Measurements from ENCODE around the gene SERTAD2. TPM values are rescaled to one million over a fixed set of nuclear protein-coding genes. Genes with fewer than 3 reads are reported as not detected.
A peak's percentile ranks its signal among the peaks of the same experiment; 100 is the strongest.

SERTAD2 gene
- total RNA-seq, 2 donors from 2014 or later = 14.6 to 18.5 TPM

- peak overlapping the region; percentile 58 to 76 for H3K4me3 Mint-ChIP-seq
- DNase-seq (no peak), ATAC-seq (replicated peaks in 1 of 2) (no peak)
- no peaks in the 10 kb centered on the region for H3K9me3 Mint-ChIP-seq
- H3K27ac Mint-ChIP-seq = peak overlapping the region; percentile 62
- H3K27me3 Mint-ChIP-seq (ENCODE audit: low read depth) = no peaks in the 10 kb centered on the region
- peaks cover 71% of the 10 kb centered on the region for H3K4me1 Mint-ChIP-seq (ENCODE audit: low read depth)
- H3K36me3 Mint-ChIP-seq (ENCODE audit: insufficient read depth in 2 of 2) = peaks cover 5 to 10% of the 10 kb centered on the region in 2 donors
Observed at GRCh38 chr2:64638502-64639120, 15.1 kb downstream of the SERTAD2 start.

DNA sequence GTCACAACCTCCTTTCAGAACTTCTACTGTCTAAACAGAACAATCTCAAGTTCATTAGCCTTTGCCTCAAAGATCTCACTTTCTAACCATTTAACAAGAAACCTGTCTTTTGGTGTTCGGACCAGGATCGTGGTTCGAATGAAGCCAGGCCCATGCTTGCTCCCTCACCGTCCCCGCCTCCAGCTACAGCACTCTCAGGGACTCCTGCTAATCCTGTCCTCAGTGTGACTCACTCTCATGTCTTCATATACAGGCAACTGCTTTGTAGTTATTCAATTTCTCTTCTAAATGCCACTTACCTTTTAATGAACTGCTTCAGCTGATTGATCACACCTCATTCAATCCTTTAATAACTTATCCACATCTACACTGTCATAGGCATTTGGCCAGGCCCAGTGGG, 15.8 kb downstream of the SERTAD2 start:
- Mint-ChIP-seq H3K9me3 (no peaks in the 10 kb centered on the region), H3K4me1 (ENCODE audit: low read depth) (peaks cover 64% of the 10 kb centered on the region), H3K36me3 (ENCODE audit: insufficient read depth in 2 of 2) (peaks cover 6 to 13% of the 10 kb centered on the region in 2 donors), H3K27me3 (ENCODE audit: low read depth) (no peaks in the 10 kb centered on the region), H3K27ac (peak overlapping the region; percentile 62), H3K4me3 (peak overlapping the region; percentile 58 to 76)
- DNase-seq (no peak), ATAC-seq (replicated peaks in 1 of 2) (peak in 1 of 2 donors; percentile 52)

- no peaks in the 10 kb centered on the region for H3K9me3 Mint-ChIP-seq
- peak overlapping the region; percentile 58 to 76 for H3K4me3 Mint-ChIP-seq
- peak overlapping the region; percentile 92 for H3K27ac Mint-ChIP-seq
- peaks cover 6 to 13% of the 10 kb centered on the region in 2 donors for H3K36me3 Mint-ChIP-seq (ENCODE audit: insufficient read depth in 2 of 2)
- ATAC-seq (replicated peaks in 1 of 2) (peak; percentile 45 to 64), DNase-seq (peak in 1 of 2 donors; percentile 32)
- no peaks in the 10 kb centered on the region for H3K27me3 Mint-ChIP-seq (ENCODE audit: low read depth)
- H3K4me1 Mint-ChIP-seq (ENCODE audit: low read depth) = peaks cover 58% of the 10 kb centered on the region
Observed at GRCh38 chr2:64637000-64637635, 16.6 kb downstream of the SERTAD2 start.

DNA sequence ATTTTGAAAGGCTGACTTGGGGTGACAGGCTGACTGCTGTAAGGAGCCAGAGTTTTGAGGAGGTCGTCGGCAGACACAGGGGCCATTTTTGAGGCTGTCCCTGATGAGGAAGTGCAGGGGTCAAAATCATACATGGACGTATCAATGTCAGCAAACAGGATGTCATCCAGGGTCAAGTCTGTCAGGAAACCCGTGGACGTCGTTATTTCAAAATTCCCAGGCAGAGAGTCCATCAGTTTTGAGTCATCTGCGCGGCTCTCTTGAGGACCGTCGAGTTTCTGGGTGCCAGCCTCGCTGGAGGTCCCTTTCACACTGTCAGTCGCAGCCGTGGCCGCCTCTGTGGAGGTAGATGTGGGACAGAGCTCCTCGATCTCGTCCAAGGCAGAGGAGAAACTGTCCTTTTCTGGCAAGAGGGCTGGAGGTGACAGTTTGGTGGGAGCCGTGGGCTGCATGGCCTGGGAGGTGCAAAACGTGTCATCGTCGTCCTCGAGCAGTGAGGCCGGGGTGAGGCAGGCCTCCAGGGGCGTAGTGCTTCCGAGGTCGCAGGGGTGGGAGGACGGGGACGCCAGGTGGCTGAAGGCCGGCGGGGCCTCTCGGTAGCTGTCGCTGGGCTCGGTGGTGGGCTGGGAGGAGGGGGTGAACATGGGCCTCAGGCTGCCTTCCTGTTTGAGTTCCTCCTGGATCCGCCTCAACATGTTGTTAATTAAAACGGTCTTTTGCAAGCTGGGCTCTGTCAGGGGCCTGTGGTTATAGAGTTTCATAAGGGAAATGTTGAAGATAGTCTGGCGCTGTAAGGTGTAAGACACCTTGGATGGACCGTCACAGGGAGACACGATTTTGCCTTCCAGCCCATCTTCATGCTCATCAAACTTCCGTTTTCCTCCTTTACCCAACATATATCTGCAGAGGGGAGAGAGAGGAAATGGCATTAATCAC, 17.5 kb downstream of the SERTAD2 start:
- H3K27me3 Mint-ChIP-seq (ENCODE audit: low read depth) = no peaks in the 10 kb centered on the region
- H3K4me3 Mint-ChIP-seq = peak overlapping the region; percentile 58 to 76
- peaks cover 6 to 13% of the 10 kb centered on the region in 2 donors for H3K36me3 Mint-ChIP-seq (ENCODE audit: insufficient read depth in 2 of 2)
- ATAC-seq (replicated peaks in 1 of 2) = peak; percentile 33 to 59
- H3K27ac Mint-ChIP-seq = peak overlapping the region; percentile 92
- DNase-seq = no peak
- H3K9me3 Mint-ChIP-seq = no peaks in the 10 kb centered on the region
- peaks cover 50% of the 10 kb centered on the region for H3K4me1 Mint-ChIP-seq (ENCODE audit: low read depth)

DNA sequence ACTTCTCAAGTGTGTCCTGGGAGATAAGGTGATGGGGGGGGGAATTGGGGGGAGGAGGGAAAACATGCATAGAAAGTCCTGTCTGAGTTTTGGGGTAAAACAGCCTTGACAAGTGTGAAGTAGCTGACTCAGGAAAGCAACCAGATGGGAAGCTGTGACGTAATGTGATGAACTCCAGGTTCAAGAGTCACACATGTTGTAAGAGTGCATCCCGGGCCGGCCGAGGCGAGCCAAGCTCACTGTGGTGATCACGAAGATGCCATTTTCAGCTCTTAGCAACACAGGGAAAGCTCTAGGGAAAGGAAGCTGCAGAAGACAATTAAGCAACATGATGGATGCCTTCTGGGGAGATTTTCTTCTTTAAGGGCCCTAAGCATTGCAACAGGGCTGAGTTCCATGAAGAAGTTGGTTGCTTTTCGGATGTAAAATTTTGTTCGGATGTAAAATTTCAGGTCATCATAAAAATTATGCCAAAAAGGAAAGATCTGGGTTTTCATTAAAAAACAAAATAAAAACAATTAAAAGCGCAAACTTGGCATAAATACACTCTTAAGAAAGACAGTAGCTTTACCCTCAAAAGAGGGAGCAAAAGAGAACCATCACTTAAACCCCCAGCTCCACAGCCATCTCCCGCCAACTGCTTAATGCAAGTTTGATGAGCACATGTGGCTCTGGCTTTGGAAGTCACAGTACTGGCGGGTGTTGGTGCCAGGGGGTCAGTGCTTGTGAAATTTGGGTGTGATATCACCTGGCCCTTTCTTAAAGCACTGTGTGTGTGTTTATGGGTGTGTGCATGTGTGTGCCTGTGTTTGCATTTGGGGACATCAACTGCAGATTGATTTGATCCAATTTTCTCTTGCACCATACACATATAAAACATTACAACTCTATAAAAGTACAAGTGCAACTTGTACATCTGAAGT, 19.1 kb downstream of the SERTAD2 start:
- Mint-ChIP-seq H3K27me3 (ENCODE audit: low read depth) (no peaks in the 10 kb centered on the region), H3K9me3 (no peaks in the 10 kb centered on the region)
- no peak for DNase-seq

DNA sequence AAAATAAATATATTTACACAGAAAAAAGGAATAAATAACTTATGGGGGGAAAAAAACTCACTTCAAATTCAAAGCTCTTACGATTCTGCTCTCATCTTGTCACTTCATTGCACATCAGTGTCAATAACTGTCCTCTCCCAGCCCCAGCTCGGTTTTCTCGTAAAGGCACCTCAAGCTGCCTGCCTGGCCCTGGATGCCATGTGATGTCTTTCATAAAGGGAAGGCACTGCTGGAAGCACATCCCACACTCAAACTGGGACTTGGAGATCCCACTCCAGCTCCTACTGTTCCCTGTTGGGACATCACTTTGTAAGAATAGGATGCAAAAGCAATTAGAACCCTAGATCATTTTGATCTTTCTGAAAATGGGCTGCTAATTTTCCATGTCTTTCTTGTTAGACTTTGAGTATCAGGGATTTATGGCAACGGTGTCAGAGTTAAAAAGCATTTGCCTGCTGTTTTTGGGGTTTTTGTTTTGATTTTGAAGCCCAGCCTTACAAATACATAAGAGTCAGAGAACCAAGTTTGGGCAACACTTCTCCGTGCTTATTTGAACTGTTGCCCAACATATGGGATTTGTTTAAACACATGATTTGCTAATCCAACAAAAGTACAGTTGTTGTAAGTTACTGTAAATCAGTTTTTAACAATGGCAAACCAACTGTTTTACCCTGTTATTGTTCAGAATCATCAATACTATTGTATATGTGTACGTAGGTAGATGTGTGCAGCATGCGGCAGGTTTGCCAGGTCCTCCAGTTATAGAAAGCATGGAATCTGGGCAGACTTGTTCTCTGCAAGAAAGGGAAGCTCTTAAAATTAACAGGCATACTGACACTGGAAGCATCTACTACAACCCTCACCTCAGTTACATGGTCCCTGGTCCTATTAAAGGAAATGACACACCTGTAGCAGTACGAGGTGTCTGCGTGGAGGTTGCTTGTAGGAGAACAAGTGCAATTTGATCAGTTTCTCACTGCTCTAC, 20.6 kb downstream of the SERTAD2 start:
- Mint-ChIP-seq H3K27me3 (ENCODE audit: low read depth) (no peaks in the 10 kb centered on the region), H3K4me1 (ENCODE audit: low read depth) (peaks cover 18% of the 10 kb centered on the region), H3K9me3 (no peaks in the 10 kb centered on the region), H3K36me3 (ENCODE audit: insufficient read depth in 2 of 2) (peaks cover 6 to 13% of the 10 kb centered on the region in 2 donors), H3K4me3 (no peak overlapping the region), H3K27ac (no peak overlapping the region)
- no peak for DNase-seq
- no peak for ATAC-seq (replicated peaks in 1 of 2)

More for the DNA sequence above, 19.1 kb downstream of the SERTAD2 start:
- Mint-ChIP-seq H3K4me1 (ENCODE audit: low read depth) (peaks cover 33% of the 10 kb centered on the region), H3K36me3 (ENCODE audit: insufficient read depth in 2 of 2) (peaks cover 6 to 13% of the 10 kb centered on the region in 2 donors), H3K4me3 (no peak overlapping the region), H3K27ac (no peak overlapping the region)
- ATAC-seq (replicated peaks in 1 of 2) = no peak

GRCh38 chr2:64631771-64632170, 21.9 kb downstream of the SERTAD2 start:
- H3K36me3 Mint-ChIP-seq (ENCODE audit: insufficient read depth in 2 of 2) = peaks cover 5 to 12% of the 10 kb centered on the region in 2 donors

GRCh38 chr2:64630752-64631151, 23.0 kb downstream of the SERTAD2 start:
- H3K4me1 Mint-ChIP-seq (ENCODE audit: low read depth) = no peaks in the 10 kb centered on the region
- H3K36me3 Mint-ChIP-seq (ENCODE audit: insufficient read depth in 2 of 2) = peaks cover 1 to 6% of the 10 kb centered on the region in 2 donors
- H3K27me3 Mint-ChIP-seq (ENCODE audit: low read depth) = no peaks in the 10 kb centered on the region
- no peak overlapping the region for H3K27ac Mint-ChIP-seq
- ATAC-seq (replicated peaks in 1 of 2) (no peak), DNase-seq (no peak)
- no peaks in the 10 kb centered on the region for H3K9me3 Mint-ChIP-seq
- H3K4me3 Mint-ChIP-seq = no peak overlapping the region

More at GRCh38 chr2:64631771-64632170, 21.9 kb downstream of the SERTAD2 start:
- DNase-seq = no peak
- no peak for ATAC-seq (replicated peaks in 1 of 2)
- no peak overlapping the region for H3K27ac Mint-ChIP-seq
- H3K9me3 Mint-ChIP-seq = no peaks in the 10 kb centered on the region
- H3K4me1 Mint-ChIP-seq (ENCODE audit: low read depth) = peaks cover 5% of the 10 kb centered on the region
- no peaks in the 10 kb centered on the region for H3K27me3 Mint-ChIP-seq (ENCODE audit: low read depth)
- no peak overlapping the region for H3K4me3 Mint-ChIP-seq

- no peaks in the 10 kb centered on the region for H3K4me1 Mint-ChIP-seq (ENCODE audit: low read depth)
Observed at GRCh38 chr2:64629875-64630274, 23.8 kb downstream of the SERTAD2 start.

GRCh38 chr2:64629329-64629781, 24.4 kb downstream of the SERTAD2 start:
- ATAC-seq (replicated peaks in 1 of 2) (no peak), DNase-seq (no peak)
- no peaks in the 10 kb centered on the region for H3K9me3 Mint-ChIP-seq
- H3K27ac Mint-ChIP-seq = no peak overlapping the region
- H3K36me3 Mint-ChIP-seq (ENCODE audit: insufficient read depth in 2 of 2) = peaks cover 1 to 3% of the 10 kb centered on the region in 2 donors
- H3K4me1 Mint-ChIP-seq (ENCODE audit: low read depth) = no peaks in the 10 kb centered on the region
- H3K4me3 Mint-ChIP-seq = no peak overlapping the region
- H3K27me3 Mint-ChIP-seq (ENCODE audit: low read depth) = no peaks in the 10 kb centered on the region

More at GRCh38 chr2:64629875-64630274, 23.8 kb downstream of the SERTAD2 start:
- DNase-seq = no peak
- Mint-ChIP-seq H3K27me3 (ENCODE audit: low read depth) (no peaks in the 10 kb centered on the region), H3K27ac (no peak overlapping the region), H3K36me3 (ENCODE audit: insufficient read depth in 2 of 2) (peaks cover 1 to 3% of the 10 kb centered on the region in 2 donors), H3K9me3 (no peaks in the 10 kb centered on the region), H3K4me3 (no peak overlapping the region)
- ATAC-seq (replicated peaks in 1 of 2) = no peak

Measured in activated T-cell treated with anti-CD3 and anti-CD28 coated beads, Interleukin-2, amount 50 U/mL, for 72 hours (primary cell).